Renal cortical epithelial cell (primary cell): ENCODE measurements around the gene NRF1. TPM values are rescaled to one million over a fixed set of nuclear protein-coding genes. Genes with fewer than 3 reads are reported as not detected.

Experiments used
- DNase-seq: peaks from one replicate; pipeline ENCODE4 v3.0.0-alpha.2; 2011; ENCODE audit warnings: low read depth
- total RNA-seq: library from RNA; depleted of rRNA; stranded (reverse); fragments of >200 nt; gene quantifications from 2 replicates; pipeline ENCODE4 v1.2.3, GENCODE V29; 2014

The NRF1 gene
- total RNA-seq, 1 donor from 2014 or later = 20.8 TPM

GRCh38 chr7:129739427-129739826 is 127.9 kb downstream of the NRF1 start:
- DNase-seq = peak; percentile 46

GRCh38 chr7:129740574-129741410 is 129.3 kb downstream of the NRF1 start:
- no peak for DNase-seq

GRCh38 chr7:129741743-129742213 is 130.3 kb downstream of the NRF1 start:
- no peak for DNase-seq

GRCh38 chr7:129742256-129742655 is 130.7 kb downstream of the NRF1 start:
- no peak for DNase-seq

GRCh38 chr7:129746857-129747529 is 135.5 kb downstream of the NRF1 start:
- no peak for DNase-seq

GRCh38 chr7:129748356-129749109 is 137.0 kb downstream of the NRF1 start:
- DNase-seq = no peak

GRCh38 chr7:129750091-129750490 is 138.6 kb downstream of the NRF1 start:
- DNase-seq = no peak

DNA sequence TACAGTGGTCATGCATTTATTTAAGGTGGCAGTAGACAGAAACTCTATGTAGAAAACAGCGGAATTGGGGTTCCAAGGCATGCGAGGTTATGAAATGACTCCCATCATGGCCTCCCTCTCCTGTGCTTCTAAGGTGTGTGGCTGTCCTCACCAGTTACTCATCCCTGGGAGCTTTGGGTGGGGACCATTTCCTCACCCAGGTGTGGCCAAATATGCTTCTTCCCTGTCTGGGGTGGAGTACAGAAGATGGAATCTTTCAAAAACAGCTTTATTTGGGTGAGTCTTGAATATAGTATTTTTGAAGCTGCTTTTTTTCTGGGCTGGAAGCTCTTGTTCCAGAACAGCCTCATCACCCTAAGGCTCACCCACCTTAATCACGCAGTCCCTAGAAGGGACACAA is 139.0 kb downstream of the NRF1 start:
- DNase-seq = no peak

- no peak for DNase-seq
Observed at GRCh38 chr7:129751916-129752315, 140.4 kb downstream of the NRF1 start.

- DNase-seq = no peak
Observed at GRCh38 chr7:129752760-129753159, 141.2 kb downstream of the NRF1 start.

DNA sequence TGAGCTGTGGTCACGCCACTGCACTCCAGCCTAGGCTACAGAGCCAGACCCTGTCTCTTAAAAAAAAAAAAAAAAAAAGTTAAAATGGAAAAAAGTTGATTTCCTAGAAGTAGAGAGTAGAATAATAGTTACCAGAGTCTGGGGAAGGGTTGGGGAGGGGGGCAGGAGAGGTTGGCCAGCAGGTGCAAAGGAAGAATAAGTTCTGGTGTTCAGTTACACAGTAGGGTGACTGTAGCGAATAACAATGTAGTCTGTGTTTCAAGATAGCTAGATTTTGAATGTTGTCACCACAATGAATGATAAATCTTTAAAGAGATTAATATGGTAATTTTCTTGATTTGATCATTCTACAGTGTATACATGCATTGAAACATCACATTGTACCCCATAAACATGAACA is 142.9 kb downstream of the NRF1 start:
- no peak for DNase-seq

- no peak for DNase-seq
Observed at GRCh38 chr7:129757991-129758390, 146.5 kb downstream of the NRF1 start.

GRCh38 chr7:129762387-129762969 is 151.0 kb downstream of the NRF1 start:
- no peak for DNase-seq

GRCh38 chr7:129764247-129765084 is 152.9 kb downstream of the NRF1 start:
- DNase-seq = no peak

DNA sequence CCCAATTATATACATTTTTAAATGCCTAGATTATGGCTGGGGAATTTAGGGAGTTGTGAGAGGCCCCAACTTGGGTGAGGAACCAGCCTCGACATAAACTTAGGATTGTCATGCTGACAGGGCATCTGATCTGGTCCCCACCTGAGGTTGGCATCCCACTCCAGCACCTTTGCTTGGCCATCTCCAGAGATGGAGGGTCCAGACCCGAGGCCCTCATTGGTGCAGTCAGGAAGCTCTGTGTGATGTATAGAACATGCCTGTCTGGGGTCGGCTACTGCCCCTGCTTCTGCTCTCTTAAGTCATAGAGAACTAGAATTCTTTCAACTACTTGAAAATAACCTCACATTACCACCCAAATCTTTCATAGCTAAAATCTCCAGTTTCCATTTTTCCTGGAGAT is 153.8 kb downstream of the NRF1 start:
- DNase-seq = no peak

- DNase-seq = no peak
Observed at GRCh38 chr7:129767120-129768015, 155.8 kb downstream of the NRF1 start.

DNA sequence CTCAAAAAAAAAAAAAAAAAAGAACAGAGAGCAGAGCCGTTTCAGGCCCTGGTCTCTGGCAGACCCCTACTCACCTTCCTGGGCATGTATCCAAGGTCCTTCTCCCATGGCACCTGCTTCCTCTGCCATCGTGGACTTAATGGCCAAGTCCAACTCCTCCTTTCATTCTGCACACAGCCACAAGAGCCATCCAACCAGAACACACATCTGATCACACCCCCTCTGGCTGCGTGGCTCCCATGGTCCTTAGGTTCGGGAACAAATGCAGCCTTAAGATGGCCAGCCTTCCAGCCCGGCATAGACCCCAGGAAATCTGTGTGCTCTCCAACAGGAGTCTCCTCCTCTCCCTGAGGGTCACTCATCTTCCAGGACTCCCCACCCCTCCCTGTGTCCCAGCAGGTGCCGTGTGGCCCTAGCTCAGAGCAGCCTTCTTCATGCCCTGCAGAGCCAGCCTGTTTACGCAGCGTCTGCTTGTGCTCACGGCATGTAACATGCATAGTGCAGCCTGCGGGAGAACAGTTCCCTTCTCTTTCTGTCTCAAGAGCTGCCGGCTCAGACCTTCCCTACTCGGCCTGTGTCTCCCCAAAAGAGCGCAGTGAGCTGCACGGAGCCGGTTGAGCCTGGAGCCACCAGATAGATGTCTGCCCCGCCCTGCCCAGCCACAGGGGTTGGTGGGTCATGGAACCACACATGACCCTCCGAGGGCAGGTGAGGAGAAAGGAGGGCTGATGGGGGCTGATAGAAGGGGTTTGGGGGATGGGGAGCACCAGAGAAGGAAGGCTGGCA is 157.3 kb downstream of the NRF1 start:
- no peak for DNase-seq

DNA sequence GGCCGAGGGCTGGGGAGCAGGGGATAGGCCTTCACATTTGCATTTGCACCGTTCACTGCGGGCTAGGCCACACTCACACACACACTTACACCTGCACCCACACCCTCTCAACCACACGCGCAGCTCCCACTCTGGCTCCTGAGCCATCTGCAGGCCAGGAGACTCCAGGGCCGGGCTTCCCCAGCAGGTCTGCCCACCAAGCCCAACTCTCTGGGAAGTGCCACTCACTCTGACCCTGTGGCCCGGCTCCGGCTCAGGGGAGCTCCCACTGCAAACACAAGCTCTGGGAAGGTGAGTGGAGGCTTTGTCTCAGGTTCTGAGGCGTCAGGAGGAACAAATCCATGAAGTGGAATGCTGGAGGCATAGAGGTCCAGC is 157.9 kb downstream of the NRF1 start:
- DNase-seq = no peak
